Lung (tissue), 12 donors: ENCODE data around the gene TMEM184A. TPM values are rescaled to one million over a fixed set of nuclear protein-coding genes. Genes with fewer than 3 reads are reported as not detected.

Experiments
- ATAC-seq: fragments of 200-7000 bp; cut with Tn5 transposase; one replicate; pipeline ENCODE4 v1.9.1; 2020; ENCODE audit warnings: moderate number of reproducible peaks; ENCODE audit not compliant: insufficient read depth, low FRiP score
- DNase-seq, 3 donors: peaks; one replicate each; pipeline ENCODE4 v3.0.0-alpha.2; 2013 to 2017
- H3K27ac ChIP-seq, 2 donors: one replicate each; pipeline ENCODE4 v1.5.1; 2013; ENCODE audit warnings: mild to moderate bottlenecking in 2 of 2, moderate library complexity in 2 of 2, control low read depth in 1 of 2, inconsistent platforms in 1 of 2, low read depth in 1 of 2, low read length in 1 of 2
- H3K27me3 ChIP-seq, 3 donors: one replicate each; pipeline ENCODE4 v1.5.1; 2013; ENCODE audit warnings: low read length in 2 of 3; ENCODE audit not compliant: control insufficient read depth in 3 of 3, insufficient read depth in 3 of 3
- H3K36me3 ChIP-seq, 4 donors: one replicate each; pipeline ENCODE4 v1.5.1; 2013; ENCODE audit warnings: low read length in 4 of 4, mild to moderate bottlenecking in 1 of 4, moderate library complexity in 1 of 4; ENCODE audit not compliant: control insufficient read depth in 4 of 4, insufficient read depth in 4 of 4
- H3K4me1 ChIP-seq, 5 donors: one replicate each; pipeline ENCODE4 v1.5.1; 2013; ENCODE audit warnings: low read length in 5 of 5, mild to moderate bottlenecking in 2 of 5, moderate library complexity in 1 of 5; ENCODE audit not compliant: control insufficient read depth in 5 of 5, insufficient read depth in 5 of 5
- H3K4me3 ChIP-seq: one replicate; pipeline ENCODE4 v1.5.1; 2013; ENCODE audit warnings: mild to moderate bottlenecking, control low read depth, moderate library complexity
- H3K9ac ChIP-seq, 2 donors: one replicate each; pipeline ENCODE4 v1.5.1; 2013; ENCODE audit warnings: low read length in 2 of 2, control low read depth in 1 of 2; ENCODE audit not compliant: insufficient read depth in 1 of 2
- H3K9me3 ChIP-seq, 4 donors: one replicate each; pipeline ENCODE4 v1.5.1; 2013; ENCODE audit warnings: low read length in 3 of 4, mild to moderate bottlenecking in 1 of 4, moderate library complexity in 1 of 4; ENCODE audit not compliant: control insufficient read depth in 4 of 4, insufficient read depth in 3 of 4
- WGBS, 2 donors: extraction: QIAGEN DNeasy Blood & Tissue Kit; methylation state at CpG; one replicate each; pipeline ENCODE4 v1.1.7; 2013; 5-methylcytosine and 5-hydroxymethylcytosine counted together
- polyA plus RNA-seq, 2 donors: library from polyadenylated mRNA; stranded (reverse); fragments of 200-250 nt; gene quantifications; one replicate each; pipeline ENCODE4 v1.2.1, GENCODE V29; 2013
- total RNA-seq, 2 donors: library from RNA; depleted of rRNA in 1 of 2; stranded (reverse); fragments of >200 nt in 1 of 2; gene quantifications; one replicate each; pipeline ENCODE4 v1.2.1, GENCODE V29; 2014 to 2021
- TF ChIP-seq, protein P1 (sequence below): IDR thresholded peaks from 2 replicates; pipeline ENCODE4 v1.5.1; 2012; ENCODE audit warnings: mild to moderate bottlenecking; ENCODE audit errors: control extremely low read depth, extremely low read depth
- donor health status: control.
- donor health status: control.
- donor health status: Bipolar disorder and iron deficiency.
- donor health status: healthy.
- donor health status: DM: yes; HTN: yes; CAD: no.

TMEM184A gene
- total and polyA plus RNA-seq, 4 donors: 1.8 to 11.8 (median 8.3) TPM

DNA sequence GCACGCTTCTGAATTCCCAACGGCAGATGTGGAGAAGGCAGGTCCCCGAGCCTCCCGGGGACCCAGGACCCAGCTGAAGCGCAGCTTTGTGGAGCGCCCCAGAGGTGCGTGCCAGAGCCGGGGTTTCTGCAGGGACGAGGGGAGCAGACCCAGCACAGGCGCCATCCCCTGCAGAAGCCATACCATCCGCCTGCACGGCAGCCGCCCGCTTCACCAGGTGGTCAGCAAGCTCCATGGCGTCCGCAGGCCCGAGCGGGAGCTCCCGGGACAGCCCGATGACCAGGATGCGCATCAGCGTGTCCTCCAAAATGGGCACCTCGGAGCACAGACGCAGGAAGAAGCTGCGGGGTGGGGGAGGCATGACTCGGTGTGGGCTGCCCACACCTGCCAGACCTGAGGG is 62.4 kb downstream of the TMEM184A start:
- Histone ChIP-seq H3K27me3 (no peaks in the 10 kb centered on the region), H3K9ac (no peak overlapping the region), H3K9me3 (no peaks in the 10 kb centered on the region), H3K27ac (no peak overlapping the region), H3K4me1 (no peaks in the 10 kb centered on the region), H3K4me3 (no peak overlapping the region), H3K36me3 (peaks cover 8 to 86% (median 14%) of the 10 kb centered on the region in 4 donors)
- ATAC-seq: no peak
- TF ChIP-seq, protein P1, sequence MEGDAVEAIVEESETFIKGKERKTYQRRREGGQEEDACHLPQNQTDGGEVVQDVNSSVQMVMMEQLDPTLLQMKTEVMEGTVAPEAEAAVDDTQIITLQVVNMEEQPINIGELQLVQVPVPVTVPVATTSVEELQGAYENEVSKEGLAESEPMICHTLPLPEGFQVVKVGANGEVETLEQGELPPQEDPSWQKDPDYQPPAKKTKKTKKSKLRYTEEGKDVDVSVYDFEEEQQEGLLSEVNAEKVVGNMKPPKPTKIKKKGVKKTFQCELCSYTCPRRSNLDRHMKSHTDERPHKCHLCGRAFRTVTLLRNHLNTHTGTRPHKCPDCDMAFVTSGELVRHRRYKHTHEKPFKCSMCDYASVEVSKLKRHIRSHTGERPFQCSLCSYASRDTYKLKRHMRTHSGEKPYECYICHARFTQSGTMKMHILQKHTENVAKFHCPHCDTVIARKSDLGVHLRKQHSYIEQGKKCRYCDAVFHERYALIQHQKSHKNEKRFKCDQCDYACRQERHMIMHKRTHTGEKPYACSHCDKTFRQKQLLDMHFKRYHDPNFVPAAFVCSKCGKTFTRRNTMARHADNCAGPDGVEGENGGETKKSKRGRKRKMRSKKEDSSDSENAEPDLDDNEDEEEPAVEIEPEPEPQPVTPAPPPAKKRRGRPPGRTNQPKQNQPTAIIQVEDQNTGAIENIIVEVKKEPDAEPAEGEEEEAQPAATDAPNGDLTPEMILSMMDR: no peak
- WGBS, 2 donors: 93 to 96% methylated on average over 26 of the region's 26 CpGs
- DNase-seq: no peak

DNA sequence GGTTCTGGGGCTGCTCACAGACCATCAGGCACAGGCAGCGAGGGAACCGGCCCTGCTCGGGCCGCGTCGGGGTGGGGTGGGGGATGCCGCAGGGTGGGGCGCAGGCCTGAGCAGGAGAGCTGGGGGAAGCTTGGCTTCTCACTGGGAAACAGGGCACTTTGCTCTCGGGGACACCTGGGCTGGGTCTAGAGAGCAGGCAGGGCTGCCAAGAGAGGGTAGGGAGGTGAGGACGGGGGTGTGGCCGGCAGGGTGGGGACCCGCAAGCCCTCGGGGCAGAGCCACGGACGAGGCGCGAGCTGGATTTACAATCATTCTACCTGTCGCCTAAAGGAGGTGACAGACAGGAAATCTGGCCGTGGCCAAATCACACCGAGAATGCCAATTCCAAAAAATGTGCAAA is 62.9 kb downstream of the TMEM184A start:
- Histone ChIP-seq H3K9me3 (no peaks in the 10 kb centered on the region), H3K27ac (no peak overlapping the region), H3K36me3 (peaks cover 8 to 86% (median 15%) of the 10 kb centered on the region in 4 donors), H3K4me3 (no peak overlapping the region), H3K9ac (no peak overlapping the region), H3K27me3 (no peaks in the 10 kb centered on the region), H3K4me1 (no peaks in the 10 kb centered on the region)
- TF ChIP-seq, protein P1: no peak
- WGBS, 2 donors: 93 to 95% methylated on average over 20 of the region's 20 CpGs
- ATAC-seq: no peak
- DNase-seq: no peak

DNA sequence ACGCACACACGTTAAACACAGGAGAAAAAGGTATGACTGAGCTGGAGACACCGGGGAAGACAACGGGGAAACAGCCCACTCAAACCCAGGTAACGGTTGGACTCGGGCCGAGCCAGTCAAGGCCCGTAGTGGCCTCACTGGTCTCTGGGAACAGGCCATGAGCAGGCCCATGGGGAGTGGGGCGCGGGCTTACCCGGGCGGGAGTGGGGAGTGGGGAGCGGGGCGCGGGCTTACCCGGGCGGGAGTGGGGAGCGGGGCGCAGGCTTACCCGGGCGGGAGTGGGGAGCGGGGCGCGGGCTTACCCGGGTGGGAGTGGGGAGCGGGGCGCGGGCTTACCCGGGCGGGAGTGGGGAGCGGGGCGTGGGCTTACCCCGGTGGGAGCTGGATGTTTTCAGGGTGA is 63.4 kb downstream of the TMEM184A start:
- DNase-seq: no peak
- no peak for ATAC-seq

More for the DNA sequence above, 63.4 kb downstream of the TMEM184A start:
- H3K4me1 ChIP-seq: no peaks in the 10 kb centered on the region
- no peaks in the 10 kb centered on the region for H3K27me3 ChIP-seq
- no peaks in the 10 kb centered on the region for H3K9me3 ChIP-seq
- peaks cover 8 to 88% (median 16%) of the 10 kb centered on the region in 4 donors for H3K36me3 ChIP-seq
- 88 to 93% methylated on average over 21 to 33 of the region's 33 CpGs for WGBS, 2 donors
- H3K9ac ChIP-seq: no peak overlapping the region
- no peak overlapping the region for H3K27ac ChIP-seq
- TF ChIP-seq, protein P1: no peak
- H3K4me3 ChIP-seq: no peak overlapping the region

Other genes starting within 250 kb of the TMEM184A start
- 10 to 100 TPM; 19.0 to 70.6 TPM for gene MICALL2, start 96.7 kb downstream of the TMEM184A start, total RNA-seq
- 10 to 100 TPM; 31.8 to 50.1 TPM for gene MICALL2, start 96.7 kb downstream of the TMEM184A start, polyA plus RNA-seq
- 100 to 1,000 TPM in 1 of 2 donors, 10 to 100 TPM in 1; 31.2 to 121 TPM for gene INTS1, start 51.8 kb downstream of the TMEM184A start, total RNA-seq
- gene INTS1, start 51.8 kb downstream of the TMEM184A start, polyA plus RNA-seq: 10 to 100 TPM; 45.8 to 46.2 TPM
- gene MAFK, start 25.5 kb downstream of the TMEM184A start, total RNA-seq: 10 to 100 TPM; 17.0 to 58.5 TPM
- gene MAFK, start 25.5 kb downstream of the TMEM184A start, polyA plus RNA-seq: 10 to 100 TPM; 54.7 to 76.7 TPM
- 10 to 100 TPM; 10.7 to 30.9 TPM for gene PSMG3, start 13.8 kb upstream of the TMEM184A start, total RNA-seq
- 10 to 100 TPM; 52.8 to 86.7 TPM for gene PSMG3, start 13.8 kb upstream of the TMEM184A start, polyA plus RNA-seq
- 1 to 10 TPM in 1 of 2 donors, under 1 TPM in 1; 0.89 to 1.1 TPM for gene ELFN1, start 114.1 kb upstream of the TMEM184A start, total RNA-seq
- 1 to 10 TPM in 1 of 2 donors, under 1 TPM in 1; 0.43 to 1.4 TPM for gene ELFN1, start 114.1 kb upstream of the TMEM184A start, polyA plus RNA-seq